VCaP (cell line): ENCODE measurements around the gene CACHD1.

Experiments
- H3K27ac ChIP-seq: fragments of 450-650 bp; 2 replicates; pipeline ENCODE4 v1.5.1; 2017
- TF ChIP-seq, protein P1 (sequence below): fragments of 450-650 bp; conservative IDR thresholded peaks from 2 replicates; pipeline ENCODE4 v1.5.1; 2017; ENCODE audit warnings: mild to moderate bottlenecking, moderate library complexity

The CACHD1 gene

DNA sequence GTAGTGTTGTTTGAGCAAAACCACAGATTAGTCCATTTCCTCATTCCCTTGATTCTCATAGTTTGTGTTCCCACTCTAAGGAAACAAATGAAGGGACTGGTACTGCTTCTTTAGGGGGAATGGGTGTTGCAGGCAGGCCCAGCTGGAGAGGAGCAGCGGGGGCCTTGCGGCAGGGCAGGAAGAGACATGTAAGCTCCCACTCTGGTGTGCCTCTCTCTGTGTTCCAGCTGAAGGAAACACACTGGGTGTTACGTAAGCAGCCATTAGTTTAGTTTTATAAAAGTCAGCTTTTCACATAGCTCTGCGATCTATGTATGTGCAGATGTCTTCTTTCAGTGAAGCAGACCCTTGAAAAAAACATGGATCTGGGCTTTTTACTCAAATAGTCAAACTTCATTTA, 99.5 kb downstream of the CACHD1 start:
- no peak overlapping the region for H3K27ac ChIP-seq
- TF ChIP-seq, protein P1, sequence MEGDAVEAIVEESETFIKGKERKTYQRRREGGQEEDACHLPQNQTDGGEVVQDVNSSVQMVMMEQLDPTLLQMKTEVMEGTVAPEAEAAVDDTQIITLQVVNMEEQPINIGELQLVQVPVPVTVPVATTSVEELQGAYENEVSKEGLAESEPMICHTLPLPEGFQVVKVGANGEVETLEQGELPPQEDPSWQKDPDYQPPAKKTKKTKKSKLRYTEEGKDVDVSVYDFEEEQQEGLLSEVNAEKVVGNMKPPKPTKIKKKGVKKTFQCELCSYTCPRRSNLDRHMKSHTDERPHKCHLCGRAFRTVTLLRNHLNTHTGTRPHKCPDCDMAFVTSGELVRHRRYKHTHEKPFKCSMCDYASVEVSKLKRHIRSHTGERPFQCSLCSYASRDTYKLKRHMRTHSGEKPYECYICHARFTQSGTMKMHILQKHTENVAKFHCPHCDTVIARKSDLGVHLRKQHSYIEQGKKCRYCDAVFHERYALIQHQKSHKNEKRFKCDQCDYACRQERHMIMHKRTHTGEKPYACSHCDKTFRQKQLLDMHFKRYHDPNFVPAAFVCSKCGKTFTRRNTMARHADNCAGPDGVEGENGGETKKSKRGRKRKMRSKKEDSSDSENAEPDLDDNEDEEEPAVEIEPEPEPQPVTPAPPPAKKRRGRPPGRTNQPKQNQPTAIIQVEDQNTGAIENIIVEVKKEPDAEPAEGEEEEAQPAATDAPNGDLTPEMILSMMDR = no peak

DNA sequence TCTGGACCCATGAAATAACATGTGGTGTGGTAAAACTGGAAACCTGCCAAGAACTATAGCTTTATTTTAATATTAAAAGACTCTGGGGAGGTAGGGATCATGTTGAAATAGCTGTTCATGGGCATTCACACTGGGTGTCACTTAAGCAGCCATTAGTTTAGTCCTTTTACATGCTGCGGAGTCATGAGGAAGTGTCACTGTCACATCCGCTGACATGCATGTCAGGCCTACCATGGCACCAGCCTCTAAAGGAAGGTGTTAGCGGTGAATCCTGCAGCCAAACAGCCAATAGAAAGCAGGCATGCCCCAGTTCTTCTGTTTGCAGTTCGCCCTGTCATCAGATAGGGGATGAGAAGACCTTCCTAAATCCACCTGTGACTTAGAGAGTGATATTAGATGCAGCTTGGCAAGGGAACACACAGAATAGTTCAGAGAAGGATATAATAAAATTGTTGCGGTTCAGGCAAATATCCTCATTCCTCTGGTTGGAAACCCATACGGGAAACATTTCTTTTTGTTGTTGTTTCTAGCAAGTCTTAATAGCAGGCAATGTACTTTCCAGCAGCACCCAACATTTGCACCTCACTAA, 100.4 kb downstream of the CACHD1 start:
- TF ChIP-seq, protein P1 = no peak
- H3K27ac ChIP-seq = no peak overlapping the region

DNA sequence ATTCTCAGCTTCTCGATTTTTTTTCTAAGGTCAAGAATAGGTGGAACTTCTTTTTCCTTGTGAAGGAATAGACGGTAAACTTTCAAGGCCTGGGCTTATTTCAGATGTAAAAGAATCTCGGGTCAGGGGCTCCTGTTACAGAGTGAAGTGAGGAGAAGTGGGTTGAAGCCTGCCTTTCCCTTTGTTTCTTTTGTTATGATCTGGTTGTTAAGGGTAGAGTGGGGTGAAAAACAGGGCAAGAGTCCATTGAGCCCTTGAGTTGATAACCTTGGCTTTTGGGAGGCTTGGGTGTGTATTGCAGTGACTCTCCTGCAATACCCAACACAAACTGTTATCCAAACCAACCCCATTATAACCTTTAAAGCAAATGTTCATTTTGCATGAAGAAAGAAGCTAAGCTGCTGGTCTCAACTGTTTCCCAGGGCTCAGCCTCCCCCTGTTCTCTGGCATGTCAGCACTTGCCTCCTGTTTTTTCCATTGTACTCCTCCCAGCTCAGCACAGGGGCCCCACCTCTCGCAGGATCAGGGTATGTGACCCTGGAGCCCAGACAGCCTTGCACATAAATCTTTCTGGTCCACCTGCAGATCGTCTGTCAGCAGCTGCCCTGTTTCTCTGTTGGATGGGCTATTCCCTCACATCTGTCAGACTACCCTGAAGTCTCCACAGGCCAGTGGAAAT, 102.4 kb downstream of the CACHD1 start:
- TF ChIP-seq, protein P1 = no peak
- no peak overlapping the region for H3K27ac ChIP-seq

DNA sequence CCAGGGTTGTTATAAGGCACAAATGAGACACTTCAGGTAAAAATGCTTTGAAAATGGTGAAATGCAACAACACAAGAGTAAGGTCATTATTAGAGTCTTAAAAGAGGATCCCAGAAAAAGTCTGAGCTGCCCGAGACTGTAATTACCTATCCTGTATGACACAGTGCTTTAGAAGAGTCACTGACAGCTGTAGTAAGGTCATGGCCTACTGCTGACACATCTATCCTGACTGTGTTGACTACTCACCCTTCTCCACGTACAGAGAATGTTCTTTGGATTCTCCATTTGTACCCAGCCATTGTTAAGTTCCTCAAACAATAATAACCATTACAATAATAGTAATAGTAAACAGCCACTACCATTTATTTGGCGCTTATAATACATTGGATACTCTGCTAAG, 104.4 kb downstream of the CACHD1 start:
- H3K27ac ChIP-seq = no peak overlapping the region
- TF ChIP-seq, protein P1 = no peak

DNA sequence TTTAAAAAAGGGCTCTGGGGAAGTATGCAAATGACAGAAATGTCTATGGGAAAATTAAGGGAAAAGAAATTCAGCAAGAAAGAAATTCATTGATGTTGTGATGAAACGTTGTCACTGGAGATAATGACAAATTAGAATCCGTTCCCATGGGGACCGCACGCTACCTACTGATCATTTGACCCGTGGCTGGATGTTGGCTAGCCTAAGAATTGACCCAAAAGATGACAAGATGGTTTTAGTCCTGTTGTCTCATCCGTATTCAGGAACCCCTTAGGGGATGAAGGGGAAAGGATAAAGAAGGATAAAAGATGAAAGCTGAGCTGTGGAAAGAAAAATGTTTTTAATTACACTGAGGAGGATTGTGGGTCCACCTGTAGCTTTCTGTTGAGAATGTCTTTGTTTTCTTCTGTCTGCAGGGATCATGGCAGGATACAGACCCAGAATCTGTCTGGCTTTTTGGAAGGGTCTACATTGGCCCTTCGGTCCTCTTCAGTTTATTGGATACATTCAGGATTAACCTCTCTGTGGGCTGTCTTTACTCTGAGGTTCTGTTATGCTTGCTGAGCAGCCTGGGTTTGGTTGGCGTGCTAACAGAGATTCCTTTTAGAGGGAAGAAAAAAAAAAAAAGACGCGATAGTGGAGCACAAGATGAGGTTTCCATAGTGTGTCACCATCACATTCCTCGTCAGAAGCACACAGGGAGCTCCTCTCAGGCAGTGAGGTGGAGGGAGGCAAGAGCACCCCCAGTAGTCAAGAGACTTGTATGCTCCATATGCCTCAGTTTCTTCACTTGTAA, 106.2 kb downstream of the CACHD1 start:
- no peak overlapping the region for H3K27ac ChIP-seq
- TF ChIP-seq, protein P1 = no peak

DNA sequence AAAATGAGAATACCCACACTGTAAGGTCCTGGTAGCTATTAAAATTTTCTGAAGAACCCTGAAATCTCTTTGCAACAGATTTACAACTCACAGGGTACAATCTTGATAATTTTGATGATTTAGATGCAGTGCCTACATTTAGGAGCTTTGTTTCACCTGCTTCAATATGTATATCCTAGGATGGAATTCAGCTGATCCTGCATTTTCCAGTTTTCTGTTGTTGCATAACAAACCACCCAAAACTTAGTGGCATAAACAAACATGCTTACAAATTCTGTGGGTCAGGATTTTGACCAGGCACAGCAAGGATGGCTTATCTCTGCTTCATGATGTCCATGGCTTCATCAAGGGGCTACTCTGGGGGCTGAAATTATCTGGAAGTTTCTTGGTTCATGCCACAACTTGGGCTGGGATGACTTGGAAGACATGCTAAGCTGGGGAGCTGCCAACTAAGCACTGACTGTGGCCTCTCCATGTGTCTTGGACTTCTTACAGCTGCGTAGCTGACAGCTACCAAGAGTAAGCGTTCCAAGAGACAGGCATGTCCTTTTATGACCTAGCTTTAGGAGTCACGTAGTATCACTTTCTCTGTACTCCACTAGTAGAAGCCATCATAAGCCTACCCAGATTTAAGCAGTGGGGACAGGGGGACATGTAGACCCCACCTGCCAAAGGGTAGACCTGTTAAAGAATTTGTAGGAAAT, 108.5 kb downstream of the CACHD1 start:
- H3K27ac ChIP-seq = no peak overlapping the region
- TF ChIP-seq, protein P1 = no peak

DNA sequence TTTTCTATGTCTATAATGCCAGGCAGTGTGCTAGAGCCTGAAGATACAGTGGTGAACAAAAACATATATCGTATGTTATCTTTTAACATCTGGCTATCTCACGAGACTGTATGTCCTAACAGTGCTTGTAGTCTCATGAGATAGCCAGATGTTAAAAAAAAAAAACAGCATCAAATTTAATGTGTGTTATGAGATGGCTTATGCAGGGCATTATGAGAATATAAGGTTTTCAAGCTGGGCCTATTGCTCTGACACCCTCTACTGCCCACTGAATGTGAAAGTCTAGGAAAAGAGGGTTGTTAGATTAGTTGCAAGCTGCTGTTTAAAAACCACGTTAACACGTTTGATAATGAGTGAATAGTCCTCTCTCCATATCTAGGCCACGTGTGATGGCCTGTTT, 109.8 kb downstream of the CACHD1 start:
- no peak overlapping the region for H3K27ac ChIP-seq
- TF ChIP-seq, protein P1 = no peak
